ENCODE measurements around the gene NLRP7.
"Not testable (repeated sequence)": the region's sequence is repeated elsewhere in the genome, so short reads cannot be mapped to it uniquely, and the experiment has no call there.

Gene NLRP7
- long read RNA-seq, result 0 reads

DNA sequence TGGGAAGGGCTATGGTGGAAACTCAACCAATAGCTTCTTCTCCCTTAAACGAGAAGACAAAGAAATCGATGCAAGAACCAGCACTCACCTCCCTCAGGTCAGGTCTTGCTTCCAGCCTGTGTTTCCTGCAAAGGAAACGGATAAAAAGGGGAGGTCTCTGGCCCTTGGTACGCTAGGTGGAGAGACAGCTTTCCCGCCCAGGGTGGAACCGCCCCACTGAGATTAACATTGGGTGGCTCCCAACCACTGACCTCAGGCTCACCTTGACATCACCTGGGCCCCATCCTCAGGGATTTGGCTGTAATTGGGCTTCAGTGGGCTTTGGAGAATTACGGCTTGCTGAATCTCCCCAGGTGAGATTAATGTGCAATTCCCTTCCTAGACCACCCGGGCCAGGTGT lies at the start of gene NLRP7:
Gene NLRP7 (minus strand): TSS at position 150 of the 400 bp plus-strand sequence.
- no peak for DNase-seq (ENCODE audit: low read depth in 1 of 2, low spot score in 1 of 2)
- TF ChIP-seq, protein P1, sequence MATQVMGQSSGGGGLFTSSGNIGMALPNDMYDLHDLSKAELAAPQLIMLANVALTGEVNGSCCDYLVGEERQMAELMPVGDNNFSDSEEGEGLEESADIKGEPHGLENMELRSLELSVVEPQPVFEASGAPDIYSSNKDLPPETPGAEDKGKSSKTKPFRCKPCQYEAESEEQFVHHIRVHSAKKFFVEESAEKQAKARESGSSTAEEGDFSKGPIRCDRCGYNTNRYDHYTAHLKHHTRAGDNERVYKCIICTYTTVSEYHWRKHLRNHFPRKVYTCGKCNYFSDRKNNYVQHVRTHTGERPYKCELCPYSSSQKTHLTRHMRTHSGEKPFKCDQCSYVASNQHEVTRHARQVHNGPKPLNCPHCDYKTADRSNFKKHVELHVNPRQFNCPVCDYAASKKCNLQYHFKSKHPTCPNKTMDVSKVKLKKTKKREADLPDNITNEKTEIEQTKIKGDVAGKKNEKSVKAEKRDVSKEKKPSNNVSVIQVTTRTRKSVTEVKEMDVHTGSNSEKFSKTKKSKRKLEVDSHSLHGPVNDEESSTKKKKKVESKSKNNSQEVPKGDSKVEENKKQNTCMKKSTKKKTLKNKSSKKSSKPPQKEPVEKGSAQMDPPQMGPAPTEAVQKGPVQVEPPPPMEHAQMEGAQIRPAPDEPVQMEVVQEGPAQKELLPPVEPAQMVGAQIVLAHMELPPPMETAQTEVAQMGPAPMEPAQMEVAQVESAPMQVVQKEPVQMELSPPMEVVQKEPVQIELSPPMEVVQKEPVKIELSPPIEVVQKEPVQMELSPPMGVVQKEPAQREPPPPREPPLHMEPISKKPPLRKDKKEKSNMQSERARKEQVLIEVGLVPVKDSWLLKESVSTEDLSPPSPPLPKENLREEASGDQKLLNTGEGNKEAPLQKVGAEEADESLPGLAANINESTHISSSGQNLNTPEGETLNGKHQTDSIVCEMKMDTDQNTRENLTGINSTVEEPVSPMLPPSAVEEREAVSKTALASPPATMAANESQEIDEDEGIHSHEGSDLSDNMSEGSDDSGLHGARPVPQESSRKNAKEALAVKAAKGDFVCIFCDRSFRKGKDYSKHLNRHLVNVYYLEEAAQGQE (IDR thresholded peaks at IDR 0.05; ENCODE audit: insufficient replicate concordance, low read depth), result no peak
- TF ChIP-seq, protein P2, sequence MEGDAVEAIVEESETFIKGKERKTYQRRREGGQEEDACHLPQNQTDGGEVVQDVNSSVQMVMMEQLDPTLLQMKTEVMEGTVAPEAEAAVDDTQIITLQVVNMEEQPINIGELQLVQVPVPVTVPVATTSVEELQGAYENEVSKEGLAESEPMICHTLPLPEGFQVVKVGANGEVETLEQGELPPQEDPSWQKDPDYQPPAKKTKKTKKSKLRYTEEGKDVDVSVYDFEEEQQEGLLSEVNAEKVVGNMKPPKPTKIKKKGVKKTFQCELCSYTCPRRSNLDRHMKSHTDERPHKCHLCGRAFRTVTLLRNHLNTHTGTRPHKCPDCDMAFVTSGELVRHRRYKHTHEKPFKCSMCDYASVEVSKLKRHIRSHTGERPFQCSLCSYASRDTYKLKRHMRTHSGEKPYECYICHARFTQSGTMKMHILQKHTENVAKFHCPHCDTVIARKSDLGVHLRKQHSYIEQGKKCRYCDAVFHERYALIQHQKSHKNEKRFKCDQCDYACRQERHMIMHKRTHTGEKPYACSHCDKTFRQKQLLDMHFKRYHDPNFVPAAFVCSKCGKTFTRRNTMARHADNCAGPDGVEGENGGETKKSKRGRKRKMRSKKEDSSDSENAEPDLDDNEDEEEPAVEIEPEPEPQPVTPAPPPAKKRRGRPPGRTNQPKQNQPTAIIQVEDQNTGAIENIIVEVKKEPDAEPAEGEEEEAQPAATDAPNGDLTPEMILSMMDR (IDR thresholded peaks at IDR 0.05; ENCODE audit: insufficient read depth, low read length), result no peak
- Histone ChIP-seq H3K27ac (replicated peaks) (no peak within 1 kb of the TSS), H3K27me3 (ENCODE audit: insufficient read depth, poor library complexity, severe bottlenecking) (no peaks in the 10 kb centered on the region), H3K4me3 (replicated peaks; ENCODE audit: insufficient read depth, low read length) (no peak within 1 kb of the TSS)

DNA sequence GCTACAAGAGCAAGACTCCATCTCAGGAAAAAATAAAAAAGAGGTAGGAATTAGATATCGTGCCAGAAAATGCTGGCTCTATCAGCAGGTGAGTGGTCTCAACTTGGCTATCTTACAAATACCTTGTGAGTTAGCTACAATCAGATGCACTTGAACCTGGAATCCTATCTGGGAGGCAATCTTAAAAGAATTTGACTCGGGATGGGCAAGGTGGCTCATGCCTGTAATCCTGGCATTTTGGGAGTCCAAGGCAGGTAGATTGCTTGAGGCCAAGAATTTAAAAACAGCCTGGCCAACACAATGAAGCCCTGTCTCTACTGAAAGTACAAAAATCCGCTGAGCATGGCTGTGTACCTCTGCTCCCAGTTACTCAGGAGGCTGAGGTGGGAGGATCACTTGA lies 48.2 kb upstream of the NLRP7 start:
- Histone ChIP-seq H3K27ac (replicated peaks) (no peak overlapping the region), H3K4me3 (replicated peaks; ENCODE audit: insufficient read depth, low read length) (no peak overlapping the region), H3K27me3 (ENCODE audit: insufficient read depth, poor library complexity, severe bottlenecking) (no peaks in the 10 kb centered on the region)
- TF ChIP-seq, protein P2 (IDR thresholded peaks at IDR 0.05; ENCODE audit: insufficient read depth, low read length), result no peak
- no peak for TF ChIP-seq POLR2AphosphoS5 (IDR thresholded peaks at IDR 0.05; ENCODE audit: low read depth)
- no peak for TF ChIP-seq SPI1 (IDR thresholded peaks at IDR 0.05; ENCODE audit: borderline replicate concordance, low read depth)
- TF ChIP-seq GABPA (IDR thresholded peaks at IDR 0.05; ENCODE audit: low read depth), result no peak
- TF ChIP-seq, protein P1 (IDR thresholded peaks at IDR 0.05; ENCODE audit: insufficient replicate concordance, low read depth), result no peak
- DNase-seq (ENCODE audit: low read depth in 1 of 2, low spot score in 1 of 2), result no peak

DNA sequence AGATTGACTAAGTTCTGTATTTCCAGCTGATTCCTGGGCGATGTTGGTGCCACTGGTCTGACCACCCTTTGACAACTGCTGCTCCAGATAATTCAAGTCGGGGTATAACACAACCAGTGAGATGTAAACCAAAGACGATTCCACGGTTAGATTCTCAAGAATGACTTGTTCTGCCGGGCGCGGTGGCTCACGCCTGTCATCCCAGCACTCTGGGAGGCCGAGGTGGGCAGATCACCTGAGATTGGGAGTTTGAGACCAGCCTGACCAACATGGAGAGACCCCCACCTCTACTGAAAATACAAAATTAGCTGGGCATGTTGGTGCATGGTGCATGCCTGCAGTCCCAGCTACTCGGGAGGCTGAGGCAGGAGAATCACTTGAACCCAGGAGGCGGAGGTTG lies 42.2 kb upstream of the NLRP7 start:
- DNase-seq (ENCODE audit: low read depth in 1 of 2, low spot score in 1 of 2); H3K4me3 ChIP-seq (replicated peaks; ENCODE audit: insufficient read depth, low read length); H3K27me3 ChIP-seq (ENCODE audit: insufficient read depth, poor library complexity, severe bottlenecking); H3K27ac ChIP-seq (replicated peaks): not testable (repeated sequence)

DNA sequence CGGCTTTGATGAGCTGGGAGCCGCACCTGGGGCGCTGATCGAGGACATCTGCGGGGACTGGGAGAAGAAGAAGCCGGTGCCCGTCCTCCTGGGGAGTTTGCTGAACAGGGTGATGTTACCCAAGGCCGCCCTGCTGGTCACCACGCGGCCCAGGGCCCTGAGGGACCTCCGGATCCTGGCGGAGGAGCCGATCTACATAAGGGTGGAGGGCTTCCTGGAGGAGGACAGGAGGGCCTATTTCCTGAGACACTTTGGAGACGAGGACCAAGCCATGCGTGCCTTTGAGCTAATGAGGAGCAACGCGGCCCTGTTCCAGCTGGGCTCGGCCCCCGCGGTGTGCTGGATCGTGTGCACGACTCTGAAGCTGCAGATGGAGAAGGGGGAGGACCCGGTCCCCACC lies 35.2 kb upstream of the NLRP7 start:
- DNase-seq (ENCODE audit: low read depth in 1 of 2, low spot score in 1 of 2); H3K27ac ChIP-seq (replicated peaks); H3K4me3 ChIP-seq (replicated peaks; ENCODE audit: insufficient read depth, low read length); H3K27me3 ChIP-seq (ENCODE audit: insufficient read depth, poor library complexity, severe bottlenecking): not testable (repeated sequence)

DNA sequence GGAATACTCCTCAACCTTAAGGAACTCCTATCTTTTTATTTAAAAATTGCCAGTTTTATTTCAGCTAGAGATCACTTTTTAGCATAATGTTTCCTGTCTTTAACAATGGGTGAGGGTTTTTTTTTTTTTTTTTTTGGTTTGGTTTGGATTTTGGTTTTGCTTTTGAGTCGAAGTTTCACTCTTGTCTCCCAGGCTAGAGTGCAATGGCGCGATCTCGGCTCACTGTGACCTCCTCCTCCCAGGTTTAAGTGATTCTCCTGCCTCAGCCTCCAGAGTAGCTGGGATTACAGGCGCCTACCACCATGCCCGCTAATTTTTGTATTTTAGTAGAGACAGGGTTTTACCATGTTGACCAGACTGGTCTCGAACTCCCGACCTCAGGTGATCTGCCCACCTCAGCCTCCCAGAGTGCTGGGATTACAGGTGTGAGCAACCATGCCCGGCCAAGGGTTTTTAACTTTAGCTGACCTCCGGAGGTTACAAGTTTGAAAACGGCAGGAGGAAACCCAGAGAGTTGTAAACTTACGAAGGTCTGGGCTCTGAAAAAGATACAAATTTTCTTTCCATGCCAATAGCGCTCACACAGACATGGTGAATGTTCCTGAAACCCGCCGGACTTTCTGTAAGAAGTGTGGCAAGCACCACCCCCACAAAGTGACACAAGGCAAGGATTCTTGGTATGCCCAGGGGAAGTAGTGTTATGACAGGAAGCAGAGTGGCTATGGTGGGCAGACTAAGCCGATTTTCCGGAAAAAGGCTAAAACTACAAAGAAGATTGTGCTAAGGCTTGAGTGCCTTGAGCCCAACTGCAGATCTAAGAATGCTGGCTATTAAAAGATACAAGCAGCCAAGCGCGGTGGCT lies 26.1 kb upstream of the NLRP7 start:
- not testable (repeated sequence) for H3K4me3 ChIP-seq (replicated peaks; ENCODE audit: insufficient read depth, low read length); H3K27ac ChIP-seq (replicated peaks)
- peak in 1 of 2 experiments; percentile 32 for DNase-seq (ENCODE audit: low read depth in 1 of 2, low spot score in 1 of 2)

DNA sequence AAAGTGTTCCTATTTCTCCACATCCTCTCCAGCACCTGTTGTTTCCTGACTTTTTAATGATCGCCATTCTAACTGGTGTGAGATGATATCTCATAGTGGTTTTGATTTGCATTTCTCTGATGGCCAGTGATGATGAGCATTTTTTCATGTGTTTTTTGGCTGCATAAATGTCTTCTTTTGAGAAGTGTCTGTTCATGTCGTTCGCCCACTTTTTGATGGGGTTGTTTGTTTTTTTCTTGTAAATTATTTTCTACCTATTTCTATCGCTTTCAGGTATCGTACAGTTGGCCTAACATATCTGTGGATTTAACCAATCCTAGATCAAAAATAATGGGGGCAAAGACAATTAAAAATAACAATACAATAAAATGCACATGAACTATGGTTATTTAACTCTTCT lies 24.1 kb upstream of the NLRP7 start:
- H3K27ac ChIP-seq (replicated peaks); DNase-seq (ENCODE audit: low read depth in 1 of 2, low spot score in 1 of 2): not testable (repeated sequence)

More for the DNA sequence above, 26.1 kb upstream of the NLRP7 start:
- not testable (repeated sequence) for H3K27me3 ChIP-seq (ENCODE audit: insufficient read depth, poor library complexity, severe bottlenecking)

More for the DNA sequence above, 24.1 kb upstream of the NLRP7 start:
- H3K4me3 ChIP-seq (replicated peaks; ENCODE audit: insufficient read depth, low read length); H3K27me3 ChIP-seq (ENCODE audit: insufficient read depth, poor library complexity, severe bottlenecking): not testable (repeated sequence)
